Fibroblast of lung (primary cell): ENCODE measurements around the gene TOX2. TPM values are rescaled to one million over a fixed set of nuclear protein-coding genes. Genes with fewer than 3 reads are reported as not detected.
A peak's percentile ranks its signal among the peaks of the same experiment; 100 is the strongest.

Source experiments
- DNase-seq, 2 donors: peaks; one replicate each; pipeline versions ENCODE4 v3.0.0 to v3.0.0-alpha.2; 2010; ENCODE audit warnings: low read depth in 2 of 2
- H2AFZ ChIP-seq: 2 replicates; pipeline ENCODE4 v1.5.1; 2012; ENCODE audit warnings: low read length, control low read depth, inconsistent platforms
- H3K27ac ChIP-seq: 2 replicates; pipeline ENCODE4 v1.5.1; 2011; ENCODE audit warnings: low read length, control low read depth; ENCODE audit not compliant: insufficient read depth
- H3K27me3 ChIP-seq: 2 replicates; pipeline ENCODE4 v1.5.1; 2011; ENCODE audit warnings: mild to moderate bottlenecking, low read length; ENCODE audit not compliant: control insufficient read depth, insufficient read depth
- H3K36me3 ChIP-seq: 2 replicates; pipeline ENCODE4 v1.5.1; 2011; ENCODE audit warnings: low read length; ENCODE audit not compliant: control insufficient read depth, insufficient read depth
- H3K4me1 ChIP-seq: 2 replicates; pipeline ENCODE4 v1.5.1; 2011; ENCODE audit warnings: low read length; ENCODE audit not compliant: control insufficient read depth, insufficient read depth; ENCODE audit errors: extremely low read depth
- H3K4me2 ChIP-seq: 2 replicates; pipeline ENCODE4 v1.5.1; 2011; ENCODE audit warnings: low read length, control low read depth; ENCODE audit not compliant: insufficient read depth; ENCODE audit errors: extremely low read depth
- H3K4me3 ChIP-seq, 4 experiments: fragments of 200-600 bp in 1 of 4; sonication (generic) in 1 of 4; replicated peaks in 1 of 4; 2 replicates each; pipeline ENCODE4 v1.5.1; 2011 to 2016; ENCODE audit warnings: low read length in 4 of 4, low read depth in 3 of 4, mild to moderate bottlenecking in 3 of 4, control low read depth in 2 of 4, inconsistent platforms in 1 of 4, mixed read lengths in 1 of 4; ENCODE audit not compliant: insufficient read depth in 1 of 4; ENCODE audit errors: control extremely low read depth in 1 of 4
- H3K79me2 ChIP-seq: 2 replicates; pipeline ENCODE4 v1.5.1; 2012; ENCODE audit warnings: mild to moderate bottlenecking, low read length, inconsistent platforms; ENCODE audit not compliant: control insufficient read depth, insufficient read depth
- H3K9ac ChIP-seq: 2 replicates; pipeline ENCODE4 v1.5.1; 2011; ENCODE audit warnings: mild to moderate bottlenecking, low read length, control low read depth; ENCODE audit not compliant: insufficient read depth
- H3K9me3 ChIP-seq: 2 replicates; pipeline ENCODE4 v1.5.1; 2012; ENCODE audit warnings: low read depth, low read length; ENCODE audit not compliant: control insufficient read depth, insufficient read depth
- H4K20me1 ChIP-seq: 2 replicates; pipeline ENCODE4 v1.5.1; 2011; ENCODE audit warnings: low read length; ENCODE audit not compliant: control insufficient read depth, insufficient read depth; ENCODE audit errors: extremely low read depth
- EZH2 ChIP-seq: IDR thresholded peaks from 2 replicates; pipeline ENCODE4 v1.5.1; 2012; ENCODE audit warnings: low read length, control low read depth, mild to moderate bottlenecking; ENCODE audit errors: missing control alignments
- polyA plus RNA-seq, 2 donors: library from polyadenylated mRNA; depleted of rRNA in 1 of 2; stranded (reverse) in 1 of 2; unstranded in 1 of 2; fragments of >200 nt; gene quantifications; 2 replicates each; pipeline ENCODE4 v1.2.1, GENCODE V29; 2011 to 2012; ENCODE audit warnings: missing spikeins in 1 of 2
- total RNA-seq: library from RNA; depleted of rRNA; stranded (reverse); fragments of >200 nt; gene quantifications from 2 replicates; pipeline ENCODE4 v1.2.1, GENCODE V29; 2014
- TF ChIP-seq, protein P1 (sequence below), 2 donors: IDR thresholded peaks in 1 of 2; conservative IDR thresholded peaks in 1 of 2; 1 replicate in 1 of 2; 2 replicates in 1 of 2; pipeline ENCODE4 v1.5.1; 2011 to 2012; ENCODE audit warnings: low read length in 2 of 2, control low read depth in 1 of 2, inconsistent platforms in 1 of 2, low read depth in 1 of 2, mild to moderate bottlenecking in 1 of 2

TOX2 gene
- total and polyA plus RNA-seq, 2 donors (not counting 1 experiment from before 2014, with no cell fraction given), result 5.9 to 9.6 TPM

DNA sequence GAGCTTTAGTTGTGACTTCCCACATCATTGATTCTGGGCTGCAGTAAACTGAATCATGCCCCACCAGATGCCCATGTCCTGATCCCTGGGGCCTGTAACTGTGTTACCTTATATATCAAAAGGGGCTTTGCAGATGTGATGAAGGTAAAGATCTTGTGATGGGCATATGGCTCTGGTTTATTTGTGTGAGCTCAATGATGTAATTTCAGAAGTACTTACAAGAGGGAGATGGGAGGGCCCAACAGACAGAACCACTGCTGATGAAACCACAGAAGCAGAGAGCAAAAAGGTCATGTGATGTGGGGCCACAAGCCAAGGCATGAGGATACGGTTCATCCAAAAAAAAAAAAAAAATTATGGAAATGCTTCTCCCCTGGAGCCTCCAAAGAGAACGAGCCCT is 118.7 kb downstream of the TOX2 start:
- Histone ChIP-seq H3K36me3 (peaks cover 2% of the 10 kb centered on the region), H4K20me1 (no peaks in the 10 kb centered on the region), H2AFZ (no peak overlapping the region), H3K4me1 (no peaks in the 10 kb centered on the region), H3K79me2 (no peaks in the 10 kb centered on the region), H3K9me3 (no peaks in the 10 kb centered on the region), H3K27me3 (no peaks in the 10 kb centered on the region), H3K27ac (no peak overlapping the region), H3K4me2 (no peak overlapping the region), H3K4me3 (no peak overlapping the region), H3K9ac (no peak overlapping the region)
- TF ChIP-seq, protein P1, sequence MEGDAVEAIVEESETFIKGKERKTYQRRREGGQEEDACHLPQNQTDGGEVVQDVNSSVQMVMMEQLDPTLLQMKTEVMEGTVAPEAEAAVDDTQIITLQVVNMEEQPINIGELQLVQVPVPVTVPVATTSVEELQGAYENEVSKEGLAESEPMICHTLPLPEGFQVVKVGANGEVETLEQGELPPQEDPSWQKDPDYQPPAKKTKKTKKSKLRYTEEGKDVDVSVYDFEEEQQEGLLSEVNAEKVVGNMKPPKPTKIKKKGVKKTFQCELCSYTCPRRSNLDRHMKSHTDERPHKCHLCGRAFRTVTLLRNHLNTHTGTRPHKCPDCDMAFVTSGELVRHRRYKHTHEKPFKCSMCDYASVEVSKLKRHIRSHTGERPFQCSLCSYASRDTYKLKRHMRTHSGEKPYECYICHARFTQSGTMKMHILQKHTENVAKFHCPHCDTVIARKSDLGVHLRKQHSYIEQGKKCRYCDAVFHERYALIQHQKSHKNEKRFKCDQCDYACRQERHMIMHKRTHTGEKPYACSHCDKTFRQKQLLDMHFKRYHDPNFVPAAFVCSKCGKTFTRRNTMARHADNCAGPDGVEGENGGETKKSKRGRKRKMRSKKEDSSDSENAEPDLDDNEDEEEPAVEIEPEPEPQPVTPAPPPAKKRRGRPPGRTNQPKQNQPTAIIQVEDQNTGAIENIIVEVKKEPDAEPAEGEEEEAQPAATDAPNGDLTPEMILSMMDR (conservative IDR thresholded peaks at IDR 0.05 in 1 of 2, IDR thresholded peaks at IDR 0.05 in 1 of 2; ENCODE audit: low read depth in 1 of 2, low read length in 2 of 2), result no peak
- no peak for TF ChIP-seq EZH2
- peak; percentile 23 to 69 for DNase-seq

DNA sequence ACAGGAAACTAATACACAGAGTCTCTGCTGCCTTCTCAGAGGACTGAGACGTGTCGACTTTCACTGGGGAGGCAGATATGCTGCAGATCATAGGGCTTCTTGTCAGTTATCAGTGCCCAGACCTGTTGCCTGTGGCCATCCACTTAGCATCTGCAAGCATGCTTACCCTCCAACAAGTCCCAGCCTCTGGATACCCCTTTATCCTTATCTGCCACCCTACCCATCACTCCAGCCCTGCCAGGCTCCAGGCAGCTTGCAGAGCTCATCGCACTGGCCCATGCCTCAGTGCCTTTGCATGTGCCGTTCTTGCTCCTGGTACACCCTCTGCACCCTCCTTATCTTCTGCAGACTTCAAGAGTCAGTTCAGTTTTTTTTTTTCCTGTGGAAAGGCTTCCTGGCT is 119.2 kb downstream of the TOX2 start:
- no peak overlapping the region for H3K4me2 ChIP-seq
- H3K36me3 ChIP-seq, result peaks cover 2% of the 10 kb centered on the region
- no peaks in the 10 kb centered on the region for H3K79me2 ChIP-seq
- no peak overlapping the region for H3K4me3 ChIP-seq
- H3K9ac ChIP-seq, result no peak overlapping the region
- no peak overlapping the region for H3K27ac ChIP-seq
- no peaks in the 10 kb centered on the region for H3K9me3 ChIP-seq
- no peaks in the 10 kb centered on the region for H4K20me1 ChIP-seq
- DNase-seq, result no peak
- TF ChIP-seq, protein P1 (conservative IDR thresholded peaks at IDR 0.05 in 1 of 2, IDR thresholded peaks at IDR 0.05 in 1 of 2; ENCODE audit: low read depth in 1 of 2, low read length in 2 of 2), result no peak
- no peak for TF ChIP-seq EZH2
- no peaks in the 10 kb centered on the region for H3K27me3 ChIP-seq
- H2AFZ ChIP-seq, result no peak overlapping the region
- H3K4me1 ChIP-seq, result no peaks in the 10 kb centered on the region

DNA sequence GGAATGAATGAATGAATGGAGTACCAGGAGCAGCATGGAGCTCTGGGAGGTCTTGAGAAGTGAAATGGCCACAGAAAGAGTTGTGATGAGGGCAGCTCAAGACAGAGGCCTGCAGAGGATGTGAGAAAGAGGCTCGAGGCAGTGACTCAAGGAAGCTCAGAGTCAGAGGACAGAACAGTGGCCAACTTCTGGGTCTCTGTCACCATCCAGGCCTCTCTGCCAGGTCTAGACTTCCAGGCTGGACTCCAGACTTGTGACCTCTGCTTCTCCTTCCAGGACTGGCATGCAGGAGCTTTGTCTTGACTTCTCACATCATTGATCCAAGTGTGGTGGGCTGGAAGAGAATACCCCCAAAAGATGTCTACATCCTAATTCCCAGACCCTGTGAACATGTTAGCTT is 119.8 kb downstream of the TOX2 start:
- no peaks in the 10 kb centered on the region for H3K27me3 ChIP-seq
- H4K20me1 ChIP-seq, result no peaks in the 10 kb centered on the region
- H3K4me2 ChIP-seq, result no peak overlapping the region
- H3K9me3 ChIP-seq, result no peaks in the 10 kb centered on the region
- H3K9ac ChIP-seq, result no peak overlapping the region
- no peak overlapping the region for H3K4me3 ChIP-seq
- no peak overlapping the region for H2AFZ ChIP-seq
- no peaks in the 10 kb centered on the region for H3K4me1 ChIP-seq
- H3K36me3 ChIP-seq, result peaks cover 2% of the 10 kb centered on the region
- DNase-seq, result no peak
- no peak overlapping the region for H3K27ac ChIP-seq
- TF ChIP-seq, protein P1 (conservative IDR thresholded peaks at IDR 0.05 in 1 of 2, IDR thresholded peaks at IDR 0.05 in 1 of 2; ENCODE audit: low read depth in 1 of 2, low read length in 2 of 2), result no peak
- TF ChIP-seq EZH2, result no peak
- H3K79me2 ChIP-seq, result no peaks in the 10 kb centered on the region
